Heart left ventricle (tissue), 16 donors: ENCODE results near the gene DENND4C. TPM values are rescaled to one million over a fixed set of nuclear protein-coding genes. Genes with fewer than 3 reads are reported as not detected.

Source experiments
- ATAC-seq, 4 donors: fragments of 200-7000 bp; cut with Tn5 transposase; one replicate each; pipeline ENCODE4 v1.9.1; 2020 to 2022; ENCODE audit warnings: moderate library complexity in 4 of 4, mild to moderate bottlenecking in 3 of 4, moderate number of reproducible peaks in 1 of 4
- DNase-seq, 5 donors: peaks; one replicate each; pipeline ENCODE4 v3.0.0-alpha.2; 2020
- H3K27ac ChIP-seq, 12 donors: fragments of 200-600 bp; sonication (generic) in 4 of 12; one replicate each; pipeline versions ENCODE4 v1.5.0 to v1.8.0; 2016 to 2022; ENCODE audit warnings: mild to moderate bottlenecking in 2 of 12
- H3K27me3 ChIP-seq, 9 donors: fragments of 200-600 bp; sonication (generic) in 2 of 9; one replicate each; pipeline versions ENCODE4 v1.5.1 to v1.8.0; 2016 to 2022; ENCODE audit warnings: mild to moderate bottlenecking in 3 of 9
- H3K36me3 ChIP-seq, 9 donors: fragments of 200-600 bp; sonication (generic) in 2 of 9; one replicate each; pipeline versions ENCODE4 v1.5.0 to v1.8.0; 2018 to 2022; ENCODE audit warnings: mild to moderate bottlenecking in 2 of 9
- H3K4me1 ChIP-seq, 12 donors: fragments of 200-600 bp; sonication (generic) in 4 of 12; one replicate each; pipeline versions ENCODE4 v1.5.0 to v1.8.0; 2016 to 2022; ENCODE audit warnings: mild to moderate bottlenecking in 3 of 12
- H3K4me3 ChIP-seq, 12 donors: fragments of 200-600 bp; sonication (generic) in 4 of 12; one replicate each; pipeline versions ENCODE4 v1.5.0 to v1.8.0; 2017 to 2022; ENCODE audit warnings: mild to moderate bottlenecking in 9 of 12, moderate library complexity in 4 of 12
- H3K9me3 ChIP-seq, 12 donors: fragments of 200-600 bp; sonication (generic) in 4 of 12; one replicate each; pipeline versions ENCODE4 v1.5.0 to v1.8.0; 2016 to 2022; ENCODE audit warnings: mild to moderate bottlenecking in 1 of 12
- CTCF ChIP-seq, 12 donors: fragments of 200-600 bp; sonication (generic) in 4 of 12; IDR thresholded peaks; one replicate each; pipeline versions ENCODE4 v1.5.0 to v1.8.0; 2018 to 2022; ENCODE audit warnings: antibody characterized with exemption in 12 of 12, mild to moderate bottlenecking in 5 of 12
- POLR2A ChIP-seq, 2 donors: fragments of 450-650 bp; IDR thresholded peaks; one replicate each; pipeline ENCODE4 v1.6.1; 2017; ENCODE audit warnings: antibody characterized with exemption in 2 of 2, mild to moderate bottlenecking in 2 of 2, moderate library complexity in 2 of 2
- WGBS, 4 donors: extraction: QIAGEN DNeasy Blood & Tissue Kit in 2 of 4; methylation state at CpG; one replicate each; pipeline versions ENCODE4 v1.1.5 to v1.1.7; 2013 to 2018; 5-methylcytosine and 5-hydroxymethylcytosine counted together
- intact Hi-C, 10 donors: fragments of 100-400 bp; cut with DNase I; formaldehyde crosslinking; loops; one replicate each; pipeline versions ENCODE4 v1.11.1 to v1.14.2; 2022
- polyA plus RNA-seq, 2 donors: library from polyadenylated mRNA; stranded (reverse); fragments of 200-250 nt; gene quantifications; one replicate each; pipeline ENCODE4 v1.2.3, GENCODE V29; 2013
- total RNA-seq, 9 donors: library from RNA; depleted of rRNA in 2 of 9; stranded (reverse); fragments of >200 nt in 2 of 9; fragmentation: NEBNext Ultra II Directional in 3 of 9; extraction: Animal tissue kit (Norgen Biotek cat#: 25700) in 3 of 9; gene quantifications; one replicate each; pipeline versions ENCODE4 v1.1.0 to v1.2.4, GENCODE V29; 2016 to 2023
- donor health status: ischemic (EF 13 %, LVEDD 7.1; RV severe dilation, severe dysfunction).
- donor health status: healthy with polysubstance abuse.
- donor health status: DM: no; HTN: yes; CAD: no.
- donor health status: DM: no; HTN: no; CAD: no.
- donor health status: ischemic (EF 25% LVEDD 6.9; RV normal size, moderate dysfunction).
- donor health status: ischemic (EF 25% LVEDD 5.7; RV mildly dilated, moderate dysfunction).
- donor health status: healthy.
- donor health status: DM: yes; HTN: yes; CAD: no.
- donor health status: ischemic (EF 35%, LVEDD 5.7; RV mildly dilated, moderate dysfunction).
- donor health status: nonischemic (EF 11% LVEDD 7.7; RV severe dilation, severe dysfunction).
- donor health status: DM: yes; HTN: yes; CAD: no.
- donor health status: PGD.
- donor health status: ischemic (EF 29% LVEDD 5.4; RV normal size, mild dysfunction).
- donor health status: nonischemic (EF 23%, LVEDD 6.1; RV moderate dilation, normal function).

The DENND4C gene
- total and polyA plus RNA-seq, 11 donors: 5.4 to 36.9 (median 22.8) TPM

GRCh38 chr9:19420877-19421276 lies 190.4 kb downstream of the DENND4C start:
- H3K4me3 ChIP-seq: no peak overlapping the region
- DNase-seq: no peak
- H3K27me3 ChIP-seq: no peaks in the 10 kb centered on the region
- H3K9me3 ChIP-seq: no peaks in the 10 kb centered on the region
- no peak for ATAC-seq
- 88 to 100% (median 92%) methylated on average over 1 of the region's 1 CpG for WGBS, 4 donors
- H3K36me3 ChIP-seq: peaks cover 0 to 21% (median 11%) of the 10 kb centered on the region in 9 donors
- H3K4me1 ChIP-seq: peaks cover 0 to 22% (median 12%) of the 10 kb centered on the region in 12 donors
- no peak for TF ChIP-seq POLR2A (IDR thresholded peaks at IDR 0.05)
- no peak for TF ChIP-seq CTCF (IDR thresholded peaks at IDR 0.05)
- H3K27ac ChIP-seq: no peak overlapping the region
- intact Hi-C loops: no loop called here

Other genes starting within 250 kb of the DENND4C start
- gene SAXO1, start 197.5 kb upstream of the DENND4C start, total RNA-seq: under 1 TPM in 3 of 9 donors, not detected in 6; 0.09 to 0.21 (median 0.11) TPM
- not detected for gene SAXO1, start 197.5 kb upstream of the DENND4C start, polyA plus RNA-seq
- 10 to 100 TPM; 60.1 to 93.3 (median 83.6) TPM for gene RRAGA, start 181.3 kb upstream of the DENND4C start, total RNA-seq
- 100 to 1,000 TPM in 1 of 2 donors, 10 to 100 TPM in 1; 47.1 to 107 TPM for gene RRAGA, start 181.3 kb upstream of the DENND4C start, polyA plus RNA-seq
- 1 to 10 TPM; 4.6 to 8.8 (median 7.3) TPM for gene HAUS6, start 127.8 kb upstream of the DENND4C start, total RNA-seq
- gene HAUS6, start 127.8 kb upstream of the DENND4C start, polyA plus RNA-seq: 1 to 10 TPM; 1.7 to 4.6 TPM
- 100 to 1,000 TPM in 5 of 9 donors, 10 to 100 TPM in 4; 42.4 to 538 (median 115) TPM for gene PLIN2, start 103.2 kb upstream of the DENND4C start, total RNA-seq
- gene PLIN2, start 103.2 kb upstream of the DENND4C start, polyA plus RNA-seq: 100 to 1,000 TPM in 1 of 2 donors, 10 to 100 TPM in 1; 57.8 to 557 TPM
- 1,000 to 10,000 TPM in 4 of 9 donors, 100 to 1,000 TPM in 5; 589 to 1,268 (median 975) TPM for gene RPS6, start 149.5 kb downstream of the DENND4C start, total RNA-seq
- 1,000 to 10,000 TPM; 1,493 to 1,652 TPM for gene RPS6, start 149.5 kb downstream of the DENND4C start, polyA plus RNA-seq
- 1 to 10 TPM; 1.6 to 4.5 (median 3.9) TPM for gene ACER2, start 178.3 kb downstream of the DENND4C start, total RNA-seq
- 1 to 10 TPM in 1 of 2 donors, under 1 TPM in 1; 0.95 to 1.5 TPM for gene ACER2, start 178.3 kb downstream of the DENND4C start, polyA plus RNA-seq